Stimulated activated CD8-positive, alpha-beta memory T cell treated with anti-CD3 and anti-CD28 coated beads, Interleukin-12 subunit alpha, Interleukin-12 subunit beta, amount 100 ng/mL, for 24 hours (primary cell): Measurements from ENCODE around the gene C10orf90.

ENCODE experiments used
- DNase-seq: peaks from one replicate; pipeline ENCODE4 v3.0.0-alpha.2; 2020; ENCODE audit errors: extremely low read depth

C10orf90 gene

DNA sequence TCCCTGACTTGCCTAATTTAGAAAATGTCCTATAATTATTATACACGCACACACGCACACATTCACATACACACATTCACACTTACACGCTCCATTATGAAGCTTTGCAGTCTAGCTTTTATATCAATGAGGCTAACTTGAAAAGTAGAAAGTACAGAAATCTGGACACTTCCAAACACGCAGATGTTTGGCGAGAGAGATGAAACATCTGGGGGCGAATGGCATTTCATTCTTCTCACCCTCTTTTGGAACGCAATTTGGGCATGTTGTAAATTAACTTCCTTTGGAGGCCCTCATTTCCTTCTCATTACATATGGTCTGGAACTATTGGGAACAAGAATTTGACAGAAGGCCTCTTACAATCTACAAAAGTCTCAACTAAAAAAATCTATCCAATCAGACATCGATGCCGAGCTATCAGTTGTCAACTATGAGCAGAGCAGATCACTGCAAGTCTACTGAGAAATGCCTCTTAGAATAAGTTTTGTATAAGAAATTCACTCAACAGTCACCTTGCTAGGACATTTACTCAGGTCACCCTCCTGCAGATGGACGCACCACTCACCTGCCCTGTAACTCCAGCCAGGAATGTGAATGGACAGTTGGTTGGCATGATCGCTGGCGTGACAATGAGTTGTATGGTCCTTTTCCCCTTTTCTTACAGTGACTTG, 167.0 kb downstream of the C10orf90 start:
- DNase-seq: no peak

DNA sequence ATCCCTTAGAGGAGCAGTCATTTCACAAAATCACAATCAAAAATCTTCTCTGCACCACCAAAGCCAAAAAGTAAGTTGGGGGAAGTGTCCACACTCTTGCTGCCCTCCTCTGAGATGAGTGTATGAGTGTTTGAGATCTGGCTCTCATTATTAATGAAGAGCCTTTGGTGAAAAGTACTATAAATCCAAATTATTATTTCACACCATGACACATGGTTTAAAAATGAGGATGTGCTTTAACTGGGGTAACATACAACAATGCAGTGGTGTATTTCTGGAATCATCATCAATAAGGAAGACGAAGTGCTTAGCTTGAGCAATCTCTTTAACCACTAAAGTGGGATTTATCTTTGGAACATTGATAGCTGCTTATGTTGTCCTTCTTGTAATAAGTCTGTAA, 168.1 kb downstream of the C10orf90 start:
- no peak for DNase-seq

DNA sequence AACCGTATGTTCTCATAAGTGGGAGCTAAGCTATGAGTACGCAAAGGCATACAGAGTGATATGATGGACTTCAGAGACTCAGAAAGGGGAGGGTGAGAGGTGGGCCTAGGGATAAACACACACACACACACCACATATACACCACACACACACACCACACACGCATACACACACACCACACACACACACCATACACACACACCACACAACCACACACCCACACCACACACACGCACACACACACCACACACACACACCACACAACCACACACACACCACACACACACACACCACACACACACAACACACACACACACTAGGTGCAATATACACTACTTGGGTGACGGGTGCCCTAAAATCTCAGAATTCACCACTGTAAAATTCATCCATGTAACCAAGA, 168.7 kb downstream of the C10orf90 start:
- DNase-seq: no peak

DNA sequence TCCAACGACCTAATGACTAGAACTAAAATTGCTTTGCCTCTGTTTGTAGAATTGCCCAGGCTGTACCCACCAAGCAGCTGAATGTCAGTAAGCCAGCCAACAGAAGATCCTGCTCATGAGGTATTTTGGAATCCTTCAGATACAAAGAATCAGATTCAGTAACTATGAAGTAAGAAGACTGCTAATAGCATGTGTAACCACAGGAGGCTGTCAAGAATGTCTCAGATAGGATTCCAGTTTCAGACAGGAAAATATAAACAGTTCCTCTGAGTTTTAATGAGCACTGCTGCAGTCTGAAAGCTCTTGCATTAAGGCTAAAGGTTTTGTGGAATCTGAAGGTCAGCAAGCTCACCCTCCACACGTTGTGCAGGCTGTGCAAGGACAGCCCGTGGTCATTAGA, 169.6 kb downstream of the C10orf90 start:
- no peak for DNase-seq

DNA sequence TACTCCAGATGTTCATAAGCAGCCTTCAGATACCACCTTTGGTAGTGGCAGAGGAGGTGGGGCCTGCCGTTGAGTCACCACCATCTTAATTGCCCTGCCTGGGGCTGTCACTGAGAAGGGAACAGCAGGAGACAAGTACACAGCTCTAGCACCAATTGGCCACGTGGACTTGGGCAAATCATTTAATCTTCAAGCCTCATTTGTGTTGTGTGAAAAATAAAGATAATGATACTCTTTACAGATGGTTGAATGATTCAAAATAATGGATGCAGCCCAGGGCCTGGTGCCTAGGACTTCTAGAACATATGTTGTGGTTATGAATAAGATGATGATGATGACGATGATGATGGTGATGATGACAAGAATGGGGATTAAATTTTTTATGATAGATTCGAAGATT, 170.3 kb downstream of the C10orf90 start:
- no peak for DNase-seq

DNA sequence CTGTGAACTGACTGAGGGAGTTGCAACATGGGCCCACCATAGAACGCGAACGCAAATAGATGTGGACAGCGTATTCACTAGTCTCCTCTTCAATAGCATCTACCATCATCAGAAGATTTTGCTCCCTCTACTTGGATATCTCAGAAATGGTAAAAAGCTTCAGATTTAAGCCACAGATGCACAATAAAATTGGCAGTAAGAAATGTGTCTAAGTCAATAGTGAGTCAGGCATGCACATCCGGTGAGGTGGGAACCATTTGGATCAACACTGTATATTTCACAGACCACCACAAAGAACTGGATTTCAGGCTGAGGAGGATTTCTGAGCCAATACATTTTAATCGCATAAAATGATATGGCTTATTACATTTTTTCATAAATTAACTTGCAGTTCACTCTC, 170.7 kb downstream of the C10orf90 start:
- DNase-seq: no peak

DNA sequence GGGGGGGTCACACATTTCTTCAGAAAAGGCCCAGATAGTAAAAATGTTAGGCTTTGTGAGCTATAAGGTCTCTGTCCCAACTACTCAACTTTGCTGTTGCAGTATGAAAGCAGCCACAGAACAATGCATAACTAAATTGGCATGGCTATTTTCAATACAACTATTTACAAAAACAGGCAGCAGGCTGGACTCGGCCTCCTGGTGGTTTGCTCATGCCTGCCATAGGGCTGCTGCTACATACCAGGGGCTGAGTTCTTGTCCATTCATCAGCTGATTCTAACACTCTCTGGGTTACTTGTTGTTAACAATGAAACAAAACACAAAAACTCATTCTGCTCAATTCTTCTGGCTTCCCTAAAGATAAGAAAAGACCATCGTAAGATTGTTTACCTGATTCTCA, 172.8 kb downstream of the C10orf90 start:
- DNase-seq: no peak

DNA sequence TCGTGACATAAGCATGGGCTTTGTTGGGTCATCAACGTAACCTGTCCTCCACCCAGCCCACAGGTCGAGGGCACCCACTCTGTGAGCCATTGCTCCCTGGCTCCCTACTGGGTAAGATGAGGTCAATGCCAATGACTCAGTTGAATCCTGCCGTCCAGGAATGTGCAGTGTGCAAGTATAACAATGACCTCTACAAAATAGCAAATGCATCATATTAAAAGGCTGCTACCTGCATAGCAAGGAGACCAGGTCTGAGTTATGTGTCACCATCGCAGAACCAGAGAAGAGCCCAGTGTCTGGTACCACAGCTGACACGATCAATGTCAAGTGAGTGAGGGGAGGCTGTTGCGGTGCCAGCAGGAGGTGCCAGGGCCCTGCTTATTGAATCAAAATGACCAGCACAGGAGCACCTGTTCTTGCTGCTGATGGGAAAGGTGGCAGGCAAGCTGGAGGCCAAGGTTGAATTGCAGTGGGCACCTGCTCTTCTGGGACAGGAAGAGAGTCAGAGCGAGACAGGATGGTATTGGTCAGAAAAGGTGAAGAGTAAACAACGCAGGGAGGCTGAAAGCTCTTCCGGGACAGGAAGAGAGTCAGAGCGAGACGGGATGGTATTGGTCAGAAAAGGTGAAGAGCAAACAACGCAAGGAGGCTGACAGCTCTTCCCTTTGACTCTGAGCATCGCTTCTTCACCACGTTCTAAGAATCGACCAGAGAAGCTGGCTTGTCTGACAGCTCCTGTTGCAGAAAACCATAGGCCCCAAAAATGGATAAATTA, 173.5 kb downstream of the C10orf90 start:
- no peak for DNase-seq

DNA sequence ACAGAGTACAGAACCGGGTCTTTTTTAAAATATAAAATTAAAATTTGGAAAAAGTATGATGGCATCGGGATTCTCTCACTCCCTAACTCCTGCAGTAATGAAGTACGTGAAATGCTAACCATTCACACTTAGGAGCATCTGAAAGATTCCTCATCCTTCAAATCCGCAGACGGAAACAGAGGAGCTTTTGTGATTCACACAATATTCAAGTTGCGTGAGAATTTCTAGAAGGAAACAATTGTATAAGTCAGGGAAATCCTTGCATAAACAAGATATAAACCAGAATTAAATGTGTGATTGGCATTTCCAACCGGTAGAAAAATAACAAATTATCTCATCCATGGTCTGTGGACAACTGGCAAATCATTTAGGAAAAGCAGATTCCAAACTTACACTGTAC, 179.0 kb downstream of the C10orf90 start:
- no peak for DNase-seq

DNA sequence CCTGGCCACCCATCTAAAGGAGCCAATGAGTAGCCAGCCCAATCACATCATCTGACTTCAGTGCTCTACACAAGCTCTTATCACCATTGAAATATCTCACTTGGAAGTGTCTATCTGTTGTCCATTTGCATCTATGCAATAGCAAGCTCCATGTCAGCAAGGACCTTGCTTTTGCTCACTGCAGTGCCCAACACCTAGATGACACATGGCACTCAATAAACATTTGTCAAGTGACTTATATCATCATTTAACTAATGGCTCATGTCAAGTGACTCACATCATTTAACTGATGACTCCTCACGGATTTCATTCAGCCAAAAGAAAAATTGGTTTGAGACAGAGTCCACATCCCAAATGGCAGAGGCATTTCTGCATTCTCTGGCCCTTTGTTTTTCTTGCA, 189.3 kb downstream of the C10orf90 start:
- DNase-seq: no peak

DNA sequence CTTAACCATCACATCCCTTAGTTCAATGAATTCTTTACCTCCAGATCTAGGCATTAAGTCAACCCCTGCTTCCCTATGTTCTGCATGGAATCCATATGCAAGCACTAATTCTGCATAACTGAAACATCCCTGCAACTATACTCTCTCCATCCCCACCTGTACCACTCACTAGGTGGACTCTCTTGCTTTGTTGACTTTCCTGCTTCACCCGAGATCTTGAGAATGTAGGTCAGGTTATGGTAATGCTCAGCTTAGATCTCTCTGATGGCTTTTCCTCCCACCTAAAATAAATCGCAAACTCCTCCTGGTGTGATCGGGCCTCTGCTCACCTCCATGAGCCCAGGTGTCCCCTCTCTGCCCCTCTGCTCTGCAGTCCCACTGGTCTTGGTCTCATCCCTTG, 189.8 kb downstream of the C10orf90 start:
- no peak for DNase-seq

DNA sequence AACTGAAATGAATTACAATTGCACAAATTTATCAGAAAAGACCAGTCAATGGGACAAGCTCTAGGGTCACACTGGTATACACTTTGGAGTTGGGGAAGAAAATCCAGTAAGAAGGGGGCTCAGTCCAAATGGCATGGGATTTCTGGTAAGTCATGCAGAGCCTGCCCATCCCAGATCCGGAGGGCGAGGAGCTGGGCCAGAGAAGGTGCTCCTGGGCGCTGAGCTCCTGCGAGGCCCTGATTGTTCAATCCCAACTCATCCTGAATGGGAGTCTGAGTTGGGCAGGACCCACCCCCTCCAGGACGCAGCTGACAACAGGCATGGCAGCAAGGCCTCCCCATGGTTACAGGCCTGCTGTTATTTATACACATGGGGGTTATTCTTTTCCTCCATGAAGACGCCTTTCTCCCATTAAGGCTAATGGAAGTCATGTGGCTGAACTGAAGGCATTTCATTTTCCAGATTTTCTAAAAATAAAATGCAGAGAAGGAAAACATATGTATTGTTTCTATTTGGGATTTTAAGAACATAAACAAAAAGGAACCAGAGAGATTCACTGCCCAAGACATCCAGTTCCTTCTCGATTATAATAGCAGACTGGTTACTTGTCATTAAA, 191.1 kb downstream of the C10orf90 start:
- DNase-seq: no peak

DNA sequence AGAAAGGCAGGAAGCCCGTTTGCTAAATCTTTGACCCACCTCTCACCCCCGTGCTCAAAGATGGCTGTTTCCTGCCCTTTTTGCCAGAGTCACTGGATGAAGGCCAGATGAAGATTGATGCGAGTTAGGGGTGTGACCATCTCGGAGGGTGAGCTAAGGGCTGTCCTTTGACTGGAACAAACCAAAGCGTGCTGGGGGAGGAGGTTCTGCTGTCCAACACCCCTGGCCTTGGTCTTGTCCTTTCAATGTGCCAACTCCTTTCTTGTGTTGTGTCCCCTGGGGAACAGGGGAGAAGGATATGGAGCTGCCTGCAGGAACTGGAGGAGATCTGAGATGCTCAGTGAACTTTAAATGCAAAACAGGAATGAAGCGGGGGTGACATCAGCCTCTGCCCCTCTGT, 191.9 kb downstream of the C10orf90 start:
- no peak for DNase-seq

DNA sequence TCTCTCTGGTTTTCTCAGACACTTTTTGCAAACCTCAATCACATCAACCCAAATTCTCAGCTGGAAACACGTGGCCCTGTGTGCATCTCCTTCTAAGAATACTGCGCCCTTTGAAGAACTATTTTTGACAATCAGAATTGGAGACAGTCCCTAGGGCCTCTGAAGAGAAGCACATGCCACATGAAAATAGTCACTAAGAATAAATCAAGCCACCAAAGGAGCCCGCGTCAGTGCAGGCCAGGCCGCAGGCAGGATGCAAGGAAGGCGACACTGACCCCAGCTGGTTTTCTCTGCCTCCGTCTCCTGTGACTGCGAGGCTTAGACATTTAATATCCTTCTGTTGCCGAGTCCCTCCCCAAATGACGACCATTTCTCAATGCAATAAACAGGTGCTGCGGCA, 194.2 kb downstream of the C10orf90 start:
- DNase-seq: no peak

DNA sequence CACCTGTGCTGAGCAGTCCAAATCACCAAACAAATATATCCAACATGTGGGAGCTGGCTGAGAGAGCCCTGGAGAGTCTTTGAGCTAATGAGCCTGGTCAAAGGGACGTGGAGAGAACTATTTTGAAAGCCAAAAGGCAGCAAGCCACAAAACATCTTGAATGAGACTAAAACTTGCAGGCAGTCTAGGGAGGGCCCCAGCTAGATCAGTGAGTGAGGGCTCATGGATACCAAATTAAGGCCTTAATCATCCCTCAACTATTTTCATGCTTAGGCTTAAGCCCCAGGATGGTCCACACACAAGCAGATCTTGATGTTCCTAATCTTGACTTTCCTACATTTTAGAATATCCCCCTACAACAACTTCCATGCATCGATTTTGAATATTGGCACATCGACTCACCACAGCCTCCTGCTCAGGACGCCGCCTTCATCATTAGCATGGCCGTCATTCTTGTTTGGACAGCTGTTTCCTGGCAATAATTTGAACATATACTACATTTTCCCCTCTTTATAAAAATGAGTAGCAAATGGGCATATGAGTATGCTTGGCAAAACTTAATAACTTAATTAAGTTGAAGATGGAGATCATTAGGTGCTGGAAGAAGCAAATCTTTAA, 195.3 kb downstream of the C10orf90 start:
- DNase-seq: no peak

DNA sequence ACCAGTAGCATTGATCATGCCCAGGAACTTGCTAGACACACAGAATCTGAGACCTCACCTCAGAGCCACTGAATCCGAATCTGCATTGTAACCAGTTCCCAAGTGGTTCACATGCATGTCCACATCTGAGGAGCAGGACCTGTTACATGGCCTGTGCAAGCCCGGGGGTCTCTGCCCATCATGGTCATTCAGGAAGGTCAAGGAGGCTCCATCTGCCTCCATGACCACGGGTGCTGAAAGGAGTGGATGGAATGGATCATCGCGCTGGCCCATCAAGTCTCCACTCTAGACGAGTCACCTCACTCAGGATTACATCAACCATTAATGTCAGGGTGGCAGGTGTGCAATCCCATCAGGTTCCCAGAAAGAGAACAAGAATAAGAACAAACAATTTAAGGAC, 196.5 kb downstream of the C10orf90 start:
- no peak for DNase-seq

DNA sequence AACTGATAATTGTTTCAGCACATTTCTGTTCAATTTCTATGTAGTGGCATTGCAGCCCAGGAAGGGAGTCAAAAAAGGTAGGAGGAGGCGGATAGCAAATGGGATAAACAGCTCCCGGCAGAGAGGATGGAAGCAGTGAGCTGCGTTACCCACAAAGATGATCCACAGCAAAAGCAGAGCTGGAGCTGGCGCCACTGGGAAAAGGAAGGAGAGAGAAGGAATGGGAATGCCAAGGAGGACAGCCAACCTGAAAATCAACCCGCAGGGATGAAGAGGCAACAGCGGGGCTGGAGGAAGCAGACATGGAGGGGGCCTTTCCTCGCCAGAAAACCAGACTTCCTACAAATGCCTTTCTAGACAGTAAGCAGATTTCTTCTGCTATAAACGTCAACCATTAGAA, 199.5 kb downstream of the C10orf90 start:
- DNase-seq: no peak

DNA sequence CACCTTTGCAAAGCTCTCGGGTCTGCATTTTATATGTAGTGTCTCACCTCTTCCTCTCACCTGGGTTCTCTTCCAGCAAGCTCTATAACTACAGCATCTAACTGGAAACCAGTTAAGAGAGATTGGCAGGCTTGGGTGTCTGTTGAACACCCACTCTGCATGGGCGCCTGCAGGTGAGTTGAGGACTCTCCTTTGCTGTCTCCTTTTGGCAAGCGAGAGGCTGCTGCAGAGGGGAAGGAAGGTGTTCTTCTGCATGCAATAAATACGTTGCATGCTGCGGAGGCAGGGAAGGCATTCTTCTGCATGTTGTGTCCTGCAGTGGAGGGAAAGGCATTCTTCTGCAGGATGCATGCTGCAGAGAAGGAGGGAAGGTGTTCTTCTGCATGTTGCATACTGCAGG, 200.8 kb downstream of the C10orf90 start:
- DNase-seq: no peak

DNA sequence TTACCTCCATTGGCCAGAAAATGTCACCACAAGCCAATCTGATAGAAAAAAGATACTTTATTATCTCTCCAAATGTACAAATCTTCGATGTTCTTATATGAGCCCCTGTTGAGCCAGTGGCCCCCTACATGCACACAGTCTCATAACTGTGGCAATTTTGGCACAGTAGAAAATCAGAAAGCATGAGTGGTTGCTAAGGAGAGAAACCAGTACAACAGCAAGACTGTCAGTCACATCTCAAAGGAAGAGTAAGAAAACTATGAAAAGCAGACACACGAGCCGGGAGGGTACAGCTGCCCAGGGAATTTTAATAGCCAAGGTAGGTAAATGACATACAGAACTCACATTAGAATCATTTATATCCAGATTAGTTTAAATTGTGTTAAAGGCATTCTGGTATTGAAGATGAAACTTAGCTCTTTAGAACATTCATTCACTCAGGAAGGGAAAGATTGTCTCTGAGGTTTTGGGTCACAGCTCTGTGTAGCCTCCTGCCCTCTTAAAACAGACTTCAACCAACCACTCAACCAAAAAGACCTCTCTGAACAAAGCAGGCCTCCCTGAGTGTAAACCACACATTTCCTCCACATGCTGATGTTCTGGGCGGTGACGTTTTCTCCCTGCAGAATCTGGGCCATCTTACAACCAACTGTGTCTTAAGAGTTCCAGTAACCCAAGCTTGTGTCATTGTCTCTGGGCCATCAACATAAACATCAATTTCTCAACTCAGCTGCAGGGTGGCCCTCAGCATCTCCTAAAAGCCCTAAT, 201.4 kb downstream of the C10orf90 start:
- no peak for DNase-seq

DNA sequence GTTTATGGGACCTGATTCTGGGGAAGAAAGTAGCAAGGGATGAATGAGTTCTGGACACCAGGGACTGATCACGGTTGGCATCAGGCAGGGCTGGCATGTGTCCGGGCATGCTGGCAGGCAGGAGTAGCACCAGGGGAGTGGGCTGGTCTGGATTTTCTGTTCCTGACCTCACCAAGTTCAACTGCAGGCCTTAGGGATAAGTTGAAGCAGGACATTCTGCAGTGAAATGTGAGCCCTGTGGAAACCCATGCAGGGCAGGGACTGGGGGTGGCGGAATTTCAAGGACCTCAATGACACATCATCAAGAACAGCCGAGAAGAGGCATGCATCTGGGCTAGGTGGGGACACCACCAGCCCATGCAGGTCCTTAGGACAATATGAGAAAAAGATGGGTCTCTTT, 202.0 kb downstream of the C10orf90 start:
- DNase-seq: no peak

DNA sequence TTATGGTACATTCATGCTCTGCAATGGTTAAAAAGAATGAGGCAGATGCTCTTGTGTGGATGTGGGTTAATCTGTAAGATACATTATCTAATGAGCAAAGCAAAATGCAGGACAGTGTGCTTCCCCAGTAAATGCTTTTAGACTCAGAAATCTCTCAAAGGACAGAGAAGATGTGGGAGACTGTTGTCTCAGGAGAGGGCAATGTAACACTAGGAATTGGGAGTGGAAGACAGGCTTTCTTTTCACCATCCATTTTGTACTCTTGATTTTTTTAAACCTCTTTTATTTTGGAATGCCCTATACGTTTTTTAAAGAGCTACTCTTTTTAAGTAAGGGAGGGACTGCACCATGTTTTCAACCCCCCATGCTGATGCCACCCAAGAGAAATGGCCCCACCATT, 204.7 kb downstream of the C10orf90 start:
- no peak for DNase-seq

DNA sequence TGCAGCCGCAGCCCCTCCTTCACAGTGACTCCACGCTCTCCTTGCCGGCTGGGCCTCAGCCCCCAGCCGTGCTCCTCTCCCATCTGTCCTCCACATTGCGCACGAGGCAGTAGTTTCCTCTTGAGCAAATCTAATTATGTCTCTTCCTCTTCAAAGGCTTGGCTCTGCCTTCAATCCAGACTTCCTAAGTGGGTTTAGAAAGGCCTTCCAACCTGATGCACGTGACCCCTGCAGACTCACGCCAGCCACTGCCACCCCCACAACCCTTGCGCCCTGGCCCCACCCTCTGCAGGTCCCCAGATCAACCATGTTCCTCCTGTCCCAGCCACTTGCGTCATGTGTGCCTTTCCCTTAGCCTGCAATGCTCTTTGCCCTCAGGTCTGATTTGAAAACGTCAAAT, 207.2 kb downstream of the C10orf90 start:
- no peak for DNase-seq
